ENCODE data around the gene YWHAH.

DNA sequence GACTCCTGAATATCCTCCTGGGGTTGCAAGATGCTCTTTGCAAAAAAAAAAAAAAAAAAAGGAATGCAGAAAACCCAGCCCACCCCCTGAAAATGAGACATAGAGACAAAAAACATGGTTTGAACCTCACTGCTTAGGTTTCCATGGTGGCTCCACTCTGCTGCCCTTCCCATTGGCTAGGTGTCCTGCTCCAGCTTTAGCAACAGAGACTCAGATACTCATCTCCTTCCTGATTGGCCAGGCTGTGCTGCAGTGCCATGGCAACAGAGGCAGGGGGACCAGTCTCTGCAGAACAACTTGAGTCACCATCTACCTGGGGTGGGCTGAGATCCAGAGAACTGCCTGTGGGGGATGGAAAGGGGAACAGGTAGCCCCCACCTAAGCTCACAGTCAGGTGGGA is 17.4 kb upstream of the YWHAH start:
- TF ChIP-seq, protein P1, sequence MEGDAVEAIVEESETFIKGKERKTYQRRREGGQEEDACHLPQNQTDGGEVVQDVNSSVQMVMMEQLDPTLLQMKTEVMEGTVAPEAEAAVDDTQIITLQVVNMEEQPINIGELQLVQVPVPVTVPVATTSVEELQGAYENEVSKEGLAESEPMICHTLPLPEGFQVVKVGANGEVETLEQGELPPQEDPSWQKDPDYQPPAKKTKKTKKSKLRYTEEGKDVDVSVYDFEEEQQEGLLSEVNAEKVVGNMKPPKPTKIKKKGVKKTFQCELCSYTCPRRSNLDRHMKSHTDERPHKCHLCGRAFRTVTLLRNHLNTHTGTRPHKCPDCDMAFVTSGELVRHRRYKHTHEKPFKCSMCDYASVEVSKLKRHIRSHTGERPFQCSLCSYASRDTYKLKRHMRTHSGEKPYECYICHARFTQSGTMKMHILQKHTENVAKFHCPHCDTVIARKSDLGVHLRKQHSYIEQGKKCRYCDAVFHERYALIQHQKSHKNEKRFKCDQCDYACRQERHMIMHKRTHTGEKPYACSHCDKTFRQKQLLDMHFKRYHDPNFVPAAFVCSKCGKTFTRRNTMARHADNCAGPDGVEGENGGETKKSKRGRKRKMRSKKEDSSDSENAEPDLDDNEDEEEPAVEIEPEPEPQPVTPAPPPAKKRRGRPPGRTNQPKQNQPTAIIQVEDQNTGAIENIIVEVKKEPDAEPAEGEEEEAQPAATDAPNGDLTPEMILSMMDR (IDR thresholded peaks at IDR 0.05; ENCODE audit: borderline replicate concordance, extremely low read depth, low read length, poor library complexity, severe bottlenecking) = no peak
- no peak for TF ChIP-seq EZH2 (IDR thresholded peaks at IDR 0.05; ENCODE audit: borderline replicate concordance, low read depth, low read length, severe bottlenecking)

Data from DND-41 (cell line).